ENCODE measurements around the gene FASN.

The FASN gene

DNA sequence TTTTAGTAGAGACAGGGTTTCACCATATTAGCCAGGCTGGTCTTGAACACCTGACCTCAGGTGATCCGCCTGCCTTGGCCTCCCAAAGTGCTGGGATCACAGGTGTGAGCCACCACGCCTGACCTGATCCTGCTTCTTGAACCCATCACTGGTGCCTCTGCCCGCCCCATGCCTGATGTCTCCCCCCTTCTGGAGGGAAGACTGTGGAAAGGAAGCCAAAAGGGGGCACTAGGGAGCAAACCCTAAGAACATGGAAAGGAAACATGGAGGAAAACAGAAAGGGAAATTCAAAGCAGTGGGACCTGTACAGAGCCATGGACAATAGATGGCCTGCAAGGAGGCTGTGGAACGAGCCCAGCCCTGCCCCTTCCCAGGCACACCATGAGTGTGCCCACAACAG, 31.1 kb upstream of the FASN start:
- no peak for TF ChIP-seq ZFX (IDR thresholded peaks at IDR 0.05; ENCODE audit: borderline replicate concordance)
- TF ChIP-seq, protein P1, sequence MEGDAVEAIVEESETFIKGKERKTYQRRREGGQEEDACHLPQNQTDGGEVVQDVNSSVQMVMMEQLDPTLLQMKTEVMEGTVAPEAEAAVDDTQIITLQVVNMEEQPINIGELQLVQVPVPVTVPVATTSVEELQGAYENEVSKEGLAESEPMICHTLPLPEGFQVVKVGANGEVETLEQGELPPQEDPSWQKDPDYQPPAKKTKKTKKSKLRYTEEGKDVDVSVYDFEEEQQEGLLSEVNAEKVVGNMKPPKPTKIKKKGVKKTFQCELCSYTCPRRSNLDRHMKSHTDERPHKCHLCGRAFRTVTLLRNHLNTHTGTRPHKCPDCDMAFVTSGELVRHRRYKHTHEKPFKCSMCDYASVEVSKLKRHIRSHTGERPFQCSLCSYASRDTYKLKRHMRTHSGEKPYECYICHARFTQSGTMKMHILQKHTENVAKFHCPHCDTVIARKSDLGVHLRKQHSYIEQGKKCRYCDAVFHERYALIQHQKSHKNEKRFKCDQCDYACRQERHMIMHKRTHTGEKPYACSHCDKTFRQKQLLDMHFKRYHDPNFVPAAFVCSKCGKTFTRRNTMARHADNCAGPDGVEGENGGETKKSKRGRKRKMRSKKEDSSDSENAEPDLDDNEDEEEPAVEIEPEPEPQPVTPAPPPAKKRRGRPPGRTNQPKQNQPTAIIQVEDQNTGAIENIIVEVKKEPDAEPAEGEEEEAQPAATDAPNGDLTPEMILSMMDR (IDR thresholded peaks at IDR 0.05), result peak; percentile 21; the same call in 1 of the 2 replicates

DNA sequence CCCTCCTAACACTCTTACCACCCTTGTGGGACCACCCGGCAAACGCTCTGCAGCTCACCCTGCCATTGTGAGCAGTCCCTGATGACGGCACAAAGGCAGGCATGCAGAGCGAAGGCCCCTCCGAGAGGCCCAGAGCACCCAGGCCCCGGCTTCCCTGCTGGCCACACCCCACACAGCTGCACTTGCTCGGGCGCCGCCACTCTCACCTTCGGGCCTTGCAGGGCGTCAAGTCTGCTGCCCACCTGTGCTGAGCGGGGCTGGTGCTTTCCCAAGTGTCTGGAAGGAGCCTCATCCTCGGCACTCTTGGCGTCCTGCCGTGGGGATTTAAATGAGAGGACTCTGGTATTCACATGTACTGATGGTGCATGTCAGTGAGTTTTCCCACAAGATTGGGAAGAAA, 30.3 kb upstream of the FASN start:
- no peak overlapping the region for H3K27ac ChIP-seq
- no peak for TF ChIP-seq ZFX (IDR thresholded peaks at IDR 0.05; ENCODE audit: borderline replicate concordance)
- TF ChIP-seq, protein P1 (IDR thresholded peaks at IDR 0.05), result no peak

More for the DNA sequence above, 31.1 kb upstream of the FASN start:
- no peak overlapping the region for H3K27ac ChIP-seq

DNA sequence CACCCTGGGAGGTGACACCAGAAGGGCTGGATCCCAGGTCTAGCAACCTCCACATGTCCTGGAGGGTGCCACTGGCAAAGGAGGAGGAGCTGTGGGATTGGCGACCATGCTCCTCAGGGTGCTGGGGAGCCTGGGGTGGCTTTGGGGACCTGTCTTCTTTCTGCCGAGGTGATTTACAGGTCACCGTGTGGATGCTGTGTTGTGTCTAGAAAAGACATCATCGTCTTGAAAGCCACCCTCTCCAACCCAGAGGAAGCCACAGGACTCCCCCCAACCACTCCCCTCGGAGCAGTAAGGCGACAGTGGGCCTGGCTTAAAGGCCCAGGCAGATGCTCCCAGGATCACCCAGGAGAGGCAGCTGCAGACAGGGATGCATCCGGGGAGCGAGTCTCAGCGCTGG, 29.7 kb upstream of the FASN start:
- no peak overlapping the region for H3K27ac ChIP-seq
- no peak for TF ChIP-seq ZFX (IDR thresholded peaks at IDR 0.05; ENCODE audit: borderline replicate concordance)
- TF ChIP-seq, protein P1 (IDR thresholded peaks at IDR 0.05), result no peak

DNA sequence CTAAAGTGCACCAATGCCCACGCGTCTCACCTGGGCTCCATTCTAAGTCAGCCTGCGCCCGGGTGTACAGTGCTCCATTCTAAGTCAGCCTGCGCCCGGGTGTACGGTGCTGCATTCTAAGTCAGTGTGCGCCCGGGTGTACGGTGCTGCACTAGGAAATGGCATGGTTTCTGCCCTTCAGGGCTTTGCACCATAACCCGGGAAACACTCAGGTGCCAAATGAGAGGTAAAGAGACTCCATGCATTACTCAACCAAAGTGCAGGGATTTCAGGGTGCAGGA, 29.2 kb upstream of the FASN start:
- TF ChIP-seq, protein P1 (IDR thresholded peaks at IDR 0.05), result no peak
- TF ChIP-seq ZFX (IDR thresholded peaks at IDR 0.05; ENCODE audit: borderline replicate concordance), result no peak
- H3K27ac ChIP-seq, result no peak overlapping the region

DNA sequence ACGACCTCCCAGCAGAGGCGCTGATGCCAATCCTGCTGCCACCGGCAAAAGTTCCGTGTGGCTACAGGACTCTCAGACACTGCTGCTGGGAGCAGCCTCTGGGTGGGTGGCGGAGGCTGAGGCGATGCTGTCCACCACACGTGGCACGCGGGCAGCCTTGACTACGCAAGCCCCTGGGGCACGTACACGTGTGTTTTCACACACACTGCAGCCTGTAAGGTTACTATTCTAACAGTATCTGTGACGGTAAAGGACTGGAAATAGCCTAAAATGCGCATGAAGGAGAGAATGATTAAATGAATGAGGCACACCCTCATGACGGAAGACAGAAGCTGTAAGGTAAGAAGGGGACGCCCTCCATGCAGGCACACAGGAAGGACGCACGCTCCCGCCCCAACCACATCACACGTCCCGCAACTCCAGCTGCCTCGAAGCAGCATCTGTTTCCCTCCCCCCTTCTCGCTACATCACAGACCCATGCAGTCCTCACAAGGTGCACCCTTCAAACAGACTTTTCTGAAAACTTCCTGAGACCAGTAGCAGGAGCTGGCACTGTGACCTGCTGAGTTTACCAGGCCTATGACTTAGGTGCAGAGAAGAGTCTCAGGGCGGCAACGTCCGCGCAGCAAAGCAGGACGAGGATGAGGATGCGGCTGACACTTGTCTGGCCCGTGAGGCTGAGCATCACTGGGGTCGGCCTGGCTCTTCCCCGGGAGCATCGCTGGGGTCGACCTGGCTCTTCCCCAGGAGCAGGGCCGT, 28.7 kb upstream of the FASN start:
- TF ChIP-seq, protein P1 (IDR thresholded peaks at IDR 0.05), result no peak
- TF ChIP-seq ZFX (IDR thresholded peaks at IDR 0.05; ENCODE audit: borderline replicate concordance), result no peak

DNA sequence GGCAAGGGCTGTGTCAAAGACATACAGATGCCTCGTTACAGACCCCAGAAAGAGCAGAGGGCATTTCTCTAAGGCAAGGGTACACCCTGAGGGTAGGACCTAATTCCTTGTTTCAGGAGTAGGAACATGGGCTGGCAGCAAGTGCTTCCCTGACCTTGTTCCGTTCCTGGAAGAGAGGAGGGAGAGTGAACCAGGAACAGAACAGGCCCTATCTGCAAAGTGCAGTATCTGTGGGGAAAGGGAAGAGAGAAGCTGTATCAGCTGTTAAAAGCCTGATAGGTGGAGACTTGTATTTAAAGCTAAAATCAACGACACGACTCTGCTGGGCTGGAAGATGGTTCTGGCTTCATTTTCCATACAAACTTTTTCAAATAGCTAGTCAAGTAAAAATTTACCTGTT, 26.1 kb upstream of the FASN start:
- TF ChIP-seq, protein P1 (IDR thresholded peaks at IDR 0.05), result no peak
- TF ChIP-seq ZFX (IDR thresholded peaks at IDR 0.05; ENCODE audit: borderline replicate concordance), result no peak
- no peak overlapping the region for H3K27ac ChIP-seq

More for the DNA sequence above, 28.7 kb upstream of the FASN start:
- H3K27ac ChIP-seq, result no peak overlapping the region
